ENCODE measurements around the gene TDRD15.
"Not testable (repeated sequence)": the region's sequence is repeated elsewhere in the genome, so short reads cannot be mapped to it uniquely, and the experiment has no call there.

TDRD15 gene

DNA sequence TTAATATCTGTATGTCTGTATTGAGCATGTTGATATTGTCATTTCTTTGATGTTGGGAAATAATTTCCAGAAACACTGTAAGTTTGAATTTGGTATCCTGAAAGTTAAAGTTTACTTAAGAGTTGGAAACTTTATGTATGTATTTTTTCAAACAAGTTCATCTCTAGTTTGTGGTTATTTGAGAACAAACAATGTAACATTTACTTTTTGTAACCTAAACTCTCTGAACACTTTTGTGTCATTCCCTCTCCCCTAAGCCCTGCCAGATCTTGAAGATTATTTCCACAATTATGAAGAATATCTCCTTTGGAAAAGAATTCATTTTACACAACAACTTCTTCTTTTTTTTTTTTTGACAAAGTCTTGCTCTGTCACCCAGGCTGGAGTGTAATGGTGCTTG lies 24.9 kb downstream of the TDRD15 start:
- no peak for DNase-seq

DNA sequence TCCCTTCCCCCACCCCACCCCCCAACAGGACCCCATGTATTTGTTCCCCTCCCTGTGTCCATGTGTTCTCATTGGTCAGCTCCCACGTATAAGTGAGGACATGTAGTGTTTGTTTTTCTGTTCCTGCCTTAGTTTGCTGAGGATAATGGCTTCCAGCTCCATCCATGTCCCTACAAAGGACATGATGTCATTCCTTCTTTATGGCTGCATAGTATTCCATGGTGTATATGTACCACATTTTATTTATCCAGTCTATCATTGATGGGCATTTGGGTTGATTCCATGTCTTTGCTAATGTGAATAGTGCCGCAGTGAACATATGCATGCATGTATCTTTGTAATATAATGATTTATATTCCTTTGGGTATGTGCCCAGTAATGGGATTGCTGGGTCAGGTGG lies 27.5 kb downstream of the TDRD15 start:
- DNase-seq = not testable (repeated sequence)

DNA sequence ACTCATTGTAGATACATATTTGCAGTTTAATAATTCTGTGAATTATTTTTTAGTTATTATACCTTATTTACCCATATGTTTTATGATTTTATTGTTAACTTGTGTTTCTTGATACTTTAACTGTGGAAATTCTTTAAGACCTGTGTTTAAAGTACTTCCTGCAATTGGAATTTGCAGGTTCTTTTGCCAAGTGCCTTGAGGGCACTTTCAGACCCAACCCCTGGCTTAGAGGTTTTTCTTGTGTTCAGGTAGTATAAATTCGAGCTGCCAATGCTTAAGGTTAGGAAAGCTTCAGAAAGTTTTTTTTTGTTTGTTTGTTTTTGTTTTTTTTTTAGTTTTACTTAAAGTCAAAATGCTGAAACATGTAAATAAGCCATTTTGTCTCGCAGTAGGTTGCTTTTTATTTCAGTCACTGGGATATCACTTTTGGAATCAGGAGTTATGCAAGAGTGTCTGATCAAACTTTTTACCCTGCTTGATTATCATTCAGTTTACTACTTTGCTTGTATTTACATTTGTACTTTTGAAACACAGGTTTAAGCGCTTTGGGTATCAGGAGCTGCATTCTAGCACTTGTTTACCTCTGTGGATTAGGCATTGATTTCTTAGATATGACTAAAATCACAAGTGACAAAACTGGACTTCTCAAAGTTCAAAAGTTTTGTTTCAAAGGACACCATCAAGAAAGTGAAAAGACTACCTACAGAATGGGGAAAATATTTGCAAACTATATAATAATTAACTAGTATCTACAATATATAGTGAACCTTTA lies 31.8 kb downstream of the TDRD15 start:
- no peak for DNase-seq

DNA sequence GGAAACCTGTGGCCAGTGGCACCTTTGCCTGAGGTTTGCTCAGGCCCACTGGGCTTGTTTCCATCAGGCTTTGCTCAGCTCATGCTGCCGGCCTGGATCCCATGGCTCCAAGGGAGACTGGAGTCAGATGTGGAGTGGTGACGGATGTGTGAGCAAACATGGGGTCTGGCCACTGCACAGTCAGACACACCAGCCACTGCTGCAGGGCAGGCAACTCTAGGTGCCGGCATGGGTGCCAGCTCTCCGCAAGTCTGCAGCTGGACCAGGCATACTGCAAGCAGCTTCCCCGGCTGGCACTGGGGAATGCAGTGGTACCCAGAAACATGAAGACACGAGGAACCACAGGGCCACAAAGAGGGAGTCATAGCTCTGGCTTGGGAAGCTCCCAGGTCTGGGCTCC lies 37.4 kb downstream of the TDRD15 start:
- no peak for DNase-seq

DNA sequence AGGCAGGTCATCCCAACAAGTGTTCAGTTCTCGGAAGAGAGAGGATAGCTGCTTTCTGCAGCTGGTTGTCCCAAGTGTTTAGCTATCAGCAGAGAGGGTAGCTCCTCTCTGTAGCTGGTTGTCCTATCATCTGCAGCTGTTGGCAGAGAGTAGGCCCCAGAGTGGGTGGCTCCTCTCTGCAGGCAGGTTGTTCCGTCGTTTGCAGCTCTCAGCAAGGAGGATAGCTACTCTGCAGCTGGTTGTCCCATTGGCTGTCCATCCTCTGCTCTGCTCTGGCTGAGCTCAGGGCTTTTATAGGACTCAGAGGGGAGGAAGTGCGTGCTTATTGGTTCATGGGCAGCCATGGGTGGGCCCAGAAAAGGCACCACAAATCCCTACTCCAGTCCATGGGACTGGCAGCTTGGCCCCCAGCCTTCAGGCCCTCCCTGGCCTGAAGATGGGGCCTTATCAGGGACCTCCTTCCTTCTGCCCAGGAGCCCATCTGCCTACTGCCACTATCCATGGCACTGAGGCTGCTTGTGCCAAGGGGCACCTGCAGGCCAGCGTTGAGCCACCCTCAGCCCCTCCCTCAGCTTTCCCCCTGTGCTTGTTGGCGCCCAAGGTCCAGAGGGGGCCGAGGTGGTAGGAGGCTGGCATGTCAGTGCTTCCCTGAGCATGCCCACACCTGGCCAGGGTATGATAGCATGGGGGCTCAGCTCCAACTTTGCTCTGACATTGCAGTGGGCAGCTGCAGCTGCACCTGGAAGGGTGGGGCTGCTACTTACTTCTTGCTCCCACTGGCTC lies 38.3 kb downstream of the TDRD15 start:
- DNase-seq = no peak

DNA sequence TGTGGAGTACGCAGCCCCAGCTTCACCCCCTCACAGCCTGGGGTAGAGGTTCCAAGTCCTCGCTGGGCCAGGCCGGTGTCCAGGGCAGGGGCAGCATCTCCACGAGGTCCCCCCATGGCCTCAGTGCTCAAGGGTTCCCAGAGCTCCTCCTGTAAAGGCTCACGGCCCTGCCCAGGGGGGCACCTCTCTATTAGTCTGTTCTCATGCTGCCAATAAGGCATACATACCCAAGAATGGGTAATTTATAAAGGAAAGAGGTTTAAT lies 38.8 kb downstream of the TDRD15 start:
- DNase-seq = no peak

DNA sequence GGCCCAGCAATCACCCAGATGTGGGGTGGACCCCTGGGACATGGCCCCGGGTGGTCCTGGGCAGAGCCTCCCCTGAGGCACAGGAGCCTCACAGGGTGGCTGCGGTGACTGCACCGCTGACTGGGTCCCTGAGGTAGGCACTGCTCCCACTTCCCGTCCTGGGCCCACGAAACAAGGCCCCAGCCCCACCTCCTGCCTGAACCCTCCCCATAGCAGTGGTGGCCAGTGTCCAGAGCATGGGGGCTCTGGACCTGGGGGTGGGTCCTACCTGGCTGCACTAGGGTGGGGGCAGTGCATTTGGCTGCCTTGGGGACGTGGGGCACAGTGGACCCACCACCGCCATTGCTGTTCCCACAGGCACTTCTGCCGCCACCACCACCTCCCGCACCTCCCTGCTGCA lies 39.4 kb downstream of the TDRD15 start:
- no peak for DNase-seq

DNA sequence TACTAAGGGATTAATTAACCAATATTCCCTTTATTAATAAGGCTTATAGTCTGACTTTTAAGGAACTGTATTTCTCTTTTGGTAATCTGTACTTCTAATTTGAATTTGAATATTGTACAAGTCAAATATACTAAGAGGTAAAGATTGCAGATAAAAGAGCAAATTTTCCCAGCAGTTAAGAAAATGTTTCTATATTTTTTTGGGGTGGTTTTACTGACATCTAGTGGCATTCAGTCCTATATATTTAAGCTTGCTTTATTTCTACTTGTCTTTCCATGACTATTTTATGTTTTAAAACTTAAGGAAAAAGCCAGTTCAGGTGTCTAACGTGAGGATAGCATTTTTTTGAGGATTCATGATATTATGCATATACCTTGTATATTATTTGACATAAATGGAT lies 41.6 kb downstream of the TDRD15 start:
- DNase-seq = no peak

DNA sequence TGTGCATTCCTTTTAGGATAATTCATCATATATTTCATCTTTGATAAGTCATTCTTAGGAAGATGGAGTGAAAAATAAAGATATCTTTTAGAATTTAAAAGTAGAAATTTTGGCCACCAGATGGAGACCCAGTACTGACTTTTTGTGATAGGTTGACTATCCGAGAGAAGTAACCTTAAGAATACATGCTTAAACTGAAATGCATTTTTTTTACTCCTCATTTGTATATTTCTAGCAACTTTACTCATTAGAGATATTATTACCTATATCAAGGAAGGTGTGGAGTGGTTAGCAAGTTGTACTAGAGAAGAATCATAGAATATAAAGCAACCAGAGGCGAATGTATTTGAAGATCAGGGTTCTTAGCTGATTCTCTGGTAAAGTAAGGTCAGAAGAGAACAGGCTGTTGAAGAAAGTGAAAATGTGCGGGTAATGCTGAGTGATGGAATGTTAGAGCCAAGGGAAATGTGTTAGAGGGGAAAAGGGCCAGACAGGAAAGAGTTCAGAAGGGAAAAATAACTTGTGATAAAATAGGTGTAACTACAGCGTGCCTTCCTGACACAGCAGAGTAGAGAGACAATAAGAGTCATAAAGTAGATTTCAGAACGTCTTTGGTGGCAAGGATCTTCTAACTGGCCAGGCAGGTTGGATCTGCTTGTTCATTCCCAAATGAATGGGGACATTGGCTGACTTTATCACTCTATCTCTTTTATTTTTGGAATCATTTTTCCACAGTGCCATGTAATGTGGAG lies 52.3 kb downstream of the TDRD15 start:
- no peak for DNase-seq

DNA sequence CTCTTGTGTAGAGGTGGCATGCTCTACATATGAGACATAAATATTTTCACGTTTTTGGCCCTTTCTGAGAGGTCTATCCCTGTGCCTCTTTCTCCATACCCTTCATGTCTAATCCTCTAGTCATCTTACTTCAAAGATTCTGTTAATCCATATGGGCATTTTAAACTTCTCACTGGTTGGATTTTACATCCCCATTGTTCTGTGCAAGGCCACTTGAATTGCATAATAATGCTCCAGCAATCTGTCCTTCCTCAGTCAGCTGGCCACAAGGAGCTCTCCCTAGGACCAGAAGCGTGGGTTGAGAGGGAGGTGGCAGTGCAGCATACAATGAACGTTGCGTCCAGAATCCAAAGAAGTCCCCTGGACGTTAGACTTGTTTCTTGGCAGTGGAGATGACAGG lies 58.2 kb downstream of the TDRD15 start:
- no peak for DNase-seq

DNA sequence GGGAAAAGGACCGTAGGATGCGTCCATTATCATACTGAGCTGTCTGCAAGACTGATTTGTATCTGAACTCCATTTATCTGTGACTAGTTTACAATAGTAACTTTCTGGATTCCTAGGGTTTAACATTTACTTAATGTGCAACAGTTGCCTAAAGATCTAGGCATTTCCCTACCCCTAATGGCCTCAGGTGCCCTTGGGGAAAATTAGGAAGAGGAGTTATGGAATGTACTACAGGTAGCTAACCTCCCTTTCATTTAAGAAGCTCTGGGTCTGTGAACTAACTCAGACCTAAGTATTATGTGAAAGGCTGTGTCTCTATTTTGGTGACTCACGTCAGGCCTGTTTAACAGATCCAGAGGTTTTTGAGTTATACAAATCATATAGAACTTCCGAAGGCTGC lies 59.5 kb downstream of the TDRD15 start:
- DNase-seq = no peak

DNA sequence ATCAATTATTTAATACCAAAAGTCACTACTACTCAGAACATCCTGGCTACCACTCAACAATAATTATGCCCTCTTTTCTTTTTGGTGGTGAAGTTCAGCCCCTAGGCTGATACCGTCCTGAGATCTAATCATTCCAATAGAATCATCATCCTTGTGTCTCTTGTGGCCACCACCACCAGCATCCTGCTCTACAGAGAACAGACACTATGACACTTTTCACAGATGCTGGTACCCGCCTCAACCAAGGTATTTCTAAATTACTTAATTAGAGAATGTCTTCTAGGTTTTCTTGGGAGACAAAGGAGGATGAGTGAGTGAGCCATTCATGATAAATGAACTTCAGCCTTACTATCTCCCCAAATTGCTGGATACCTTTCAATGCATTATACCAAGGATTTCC lies 60.0 kb downstream of the TDRD15 start:
- DNase-seq = no peak

DNA sequence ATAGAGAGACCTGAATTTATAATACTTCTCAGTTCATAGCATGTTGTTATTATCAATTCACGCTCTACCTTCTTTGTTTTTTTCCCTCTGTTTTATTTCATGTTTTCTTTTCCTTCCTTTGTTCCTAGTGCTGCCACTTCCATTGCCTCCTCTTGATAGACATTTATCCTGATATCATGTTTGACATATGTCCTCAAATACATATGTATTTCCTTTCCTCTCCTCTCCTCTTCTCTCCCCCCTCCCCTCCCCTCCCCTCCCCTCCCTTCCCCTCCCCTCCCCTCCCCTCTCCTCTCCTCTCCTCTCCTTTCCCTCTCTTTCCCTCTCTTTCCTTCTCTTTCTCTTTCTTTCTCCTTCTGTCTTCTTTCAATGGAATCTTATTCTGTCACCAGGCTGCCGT lies 67.8 kb downstream of the TDRD15 start:
- DNase-seq = no peak

Measured in NCI-H226 (cell line).